COLO829 (cell line): ENCODE measurements around the gene EPDR1.

ENCODE experiments used
- DNase-seq: peaks from one replicate; pipeline ENCODE4 v3.0.0; 2012; ENCODE audit warnings: low spot score

Gene EPDR1

GRCh38 chr7:37920305-37920848 is at the start of gene EPDR1:
TSS of gene EPDR1 (plus strand) at chr7:37920640. CDS start at chr7:37920940, 300 bp downstream.
- no peak for DNase-seq

DNA sequence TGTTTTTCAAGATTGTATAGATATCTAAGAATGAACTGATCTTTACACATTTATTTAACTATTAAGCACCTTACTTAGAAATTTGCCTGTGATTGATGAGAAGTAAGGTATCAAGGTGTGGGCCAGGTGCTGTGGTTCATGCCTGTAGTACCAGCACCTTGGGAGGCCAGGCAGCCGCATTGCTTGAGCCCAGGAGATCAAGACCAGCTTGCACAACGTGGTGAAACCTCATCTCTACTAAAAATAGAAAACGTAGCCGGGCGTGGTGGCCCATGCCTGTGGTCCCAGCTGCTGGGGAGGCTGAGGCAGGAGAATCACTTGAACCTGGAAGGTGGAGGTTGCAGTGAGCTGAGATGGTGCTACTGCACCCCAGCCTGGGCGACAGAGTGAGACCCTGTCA is 38.4 kb upstream of the EPDR1 start:
- no peak for DNase-seq

- no peak for DNase-seq
These were observed 27.1 kb upstream of the EPDR1 start for GRCh38 chr7:37893359-37893758.

GRCh38 chr7:37894671-37895070 is 25.8 kb upstream of the EPDR1 start:
- no peak for DNase-seq

GRCh38 chr7:37899712-37900247 is 20.7 kb upstream of the EPDR1 start:
- DNase-seq: no peak

- peak; percentile 47 for DNase-seq
These were observed 19.1 kb upstream of the EPDR1 start for GRCh38 chr7:37901236-37901827.

DNA sequence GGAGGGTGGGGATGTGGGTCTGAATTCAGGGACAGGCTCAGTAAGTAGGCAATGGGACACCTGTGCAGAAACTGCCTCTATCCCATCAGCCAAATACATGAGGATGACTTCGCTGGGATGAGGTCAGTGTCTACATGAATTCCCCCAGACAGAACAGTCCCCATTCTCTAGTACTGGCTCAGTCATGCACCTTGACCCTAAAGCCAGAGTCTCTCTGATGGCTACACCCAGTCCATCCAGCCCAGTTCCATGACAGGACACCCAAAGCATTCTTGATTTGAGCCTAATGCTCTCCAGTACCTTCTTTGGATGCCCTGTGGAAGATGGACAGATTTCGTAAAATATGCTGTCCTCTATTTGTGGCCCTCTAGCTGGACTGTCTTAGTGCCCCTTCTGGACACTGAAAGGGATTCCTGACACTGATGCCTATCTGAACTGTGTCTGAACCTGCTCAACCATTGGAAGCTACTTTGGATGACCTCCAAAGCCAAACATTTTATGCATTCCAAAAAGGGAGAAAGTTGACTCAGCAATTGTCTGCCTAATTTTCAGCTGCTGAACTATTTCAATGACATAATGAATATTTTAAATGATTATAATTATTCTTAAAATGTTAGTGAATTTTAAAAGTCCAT is 18.4 kb upstream of the EPDR1 start:
- peak; percentile 22 for DNase-seq

DNA sequence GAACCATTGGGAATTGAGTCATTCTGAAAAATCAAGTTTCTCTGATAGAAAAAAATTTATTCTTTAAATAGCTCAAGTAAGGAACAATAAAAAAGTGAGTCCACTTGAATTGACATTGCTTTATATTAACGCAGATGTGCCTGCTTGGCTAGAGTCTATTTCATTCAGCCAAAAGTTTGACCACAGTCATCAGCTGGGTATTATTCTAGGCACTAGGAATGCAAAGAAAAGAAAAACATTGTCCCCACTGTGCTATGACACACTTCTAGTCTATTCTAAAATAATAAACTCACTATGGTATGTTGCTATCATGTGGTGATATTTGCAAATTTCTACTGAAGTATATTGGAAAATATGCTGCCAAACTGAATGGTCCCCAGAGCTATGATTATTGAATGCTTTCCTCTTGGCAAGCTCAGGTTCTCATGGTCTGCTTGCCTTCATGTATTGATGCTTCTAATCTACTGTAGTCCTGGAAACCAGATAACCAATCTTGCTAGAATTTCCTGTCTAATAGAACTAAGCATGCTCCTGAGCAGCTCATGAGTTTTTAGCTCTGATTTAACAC is 12.1 kb upstream of the EPDR1 start:
- DNase-seq: no peak

GRCh38 chr7:37912756-37913155 is 7.7 kb upstream of the EPDR1 start:
- DNase-seq: no peak

- DNase-seq: no peak
These were observed 5.0 kb upstream of the EPDR1 start for GRCh38 chr7:37915438-37915837.

DNA sequence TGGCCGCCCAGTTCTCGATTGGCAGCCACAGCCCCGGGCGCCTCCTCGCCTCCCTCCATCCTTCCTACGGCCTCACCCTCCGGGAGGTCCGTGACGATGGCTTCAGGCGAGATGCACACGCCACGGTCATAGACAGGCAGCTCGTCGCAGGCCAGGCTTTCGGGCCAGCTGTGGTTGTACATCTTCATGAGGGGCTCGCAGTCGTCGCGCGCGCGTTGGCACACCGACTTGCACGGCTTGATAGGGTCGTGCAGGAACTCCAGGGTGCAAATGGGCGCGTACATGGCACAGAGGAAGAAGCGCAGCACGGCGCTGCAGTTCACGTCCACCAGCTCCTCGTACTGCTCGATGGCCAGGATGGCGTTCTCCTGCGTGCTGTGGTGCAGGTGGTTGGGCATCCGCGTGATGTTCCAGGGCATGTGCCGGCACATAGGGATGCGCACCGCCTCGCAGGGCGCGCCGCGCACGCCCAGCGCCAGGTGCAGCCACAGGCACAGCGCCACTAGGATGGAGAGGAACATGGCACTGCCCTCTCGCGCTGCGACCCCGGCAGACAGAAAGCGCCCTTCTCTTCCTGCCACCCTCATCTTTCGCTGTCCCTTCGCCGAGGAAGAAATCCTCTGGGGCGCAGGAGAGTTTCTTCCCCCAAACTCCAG is 4.3 kb upstream of the EPDR1 start:
- DNase-seq: no peak

GRCh38 chr7:37916673-37917660 is 3.5 kb upstream of the EPDR1 start, which contains the start of gene SFRP4:
TSS of gene SFRP4 (minus strand) at chr7:37916817. CDS start at chr7:37916537, 280 bp downstream.
- DNase-seq: peak; percentile 22

DNA sequence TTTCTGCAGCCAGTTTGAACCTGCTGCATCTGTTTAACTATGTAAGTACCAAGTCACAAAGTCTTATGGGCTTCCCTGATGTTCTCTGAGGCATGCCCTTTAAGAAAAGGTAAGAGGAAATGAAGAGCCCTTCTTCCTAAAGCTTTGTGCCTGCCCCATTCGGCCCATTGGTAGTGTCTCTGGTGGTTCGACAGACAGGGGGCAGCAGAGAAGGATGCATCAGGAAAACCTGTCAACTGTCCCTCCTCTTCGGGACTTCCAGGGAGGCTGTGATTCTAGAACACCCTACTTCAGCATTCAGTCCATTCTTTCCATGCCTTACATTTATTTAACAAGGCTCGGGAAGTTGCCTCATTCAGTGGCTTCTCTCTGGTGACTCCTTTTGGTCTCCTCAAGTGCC is 1.9 kb upstream of the EPDR1 start:
- DNase-seq: no peak

DNA sequence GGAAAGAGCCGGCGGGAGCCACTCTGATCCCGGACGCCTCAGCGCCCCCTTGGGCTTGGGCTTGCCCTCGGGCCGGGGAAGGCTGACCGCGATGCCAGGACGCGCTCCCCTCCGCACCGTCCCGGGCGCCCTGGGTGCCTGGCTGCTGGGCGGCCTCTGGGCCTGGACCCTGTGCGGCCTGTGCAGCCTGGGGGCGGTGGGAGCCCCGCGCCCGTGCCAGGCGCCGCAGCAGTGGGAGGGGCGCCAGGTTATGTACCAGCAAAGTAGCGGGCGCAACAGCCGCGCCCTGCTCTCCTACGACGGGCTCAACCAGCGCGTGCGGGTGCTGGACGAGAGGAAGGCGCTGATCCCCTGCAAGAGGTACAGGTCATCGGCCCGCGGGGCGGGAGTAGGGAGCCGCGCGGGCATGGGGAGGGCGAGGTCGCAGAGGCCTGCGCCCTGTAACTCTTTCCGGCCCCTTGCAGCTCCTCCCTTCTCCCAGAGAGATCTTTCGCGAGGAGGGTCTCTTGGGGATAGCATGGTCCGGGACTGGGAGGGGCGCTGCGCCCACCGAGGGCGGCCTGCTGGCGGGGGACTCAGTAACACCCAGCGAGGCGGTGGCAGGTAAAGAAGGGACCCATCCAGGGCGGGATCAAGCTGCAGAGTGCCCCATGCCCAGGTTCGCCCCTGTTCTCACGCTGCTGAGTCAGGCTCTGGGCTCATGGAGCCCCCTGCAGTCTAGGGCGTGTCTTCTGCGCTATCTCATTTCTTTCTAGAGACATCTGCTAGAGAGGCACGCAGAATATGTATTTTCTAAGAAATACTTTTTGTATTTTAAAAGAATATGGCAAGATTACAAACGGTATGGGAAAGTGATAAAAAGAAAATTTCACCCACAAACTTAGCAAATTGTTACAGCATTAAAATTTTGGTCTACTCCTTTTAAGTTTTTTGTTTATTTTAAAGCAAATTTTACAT is 687 bp downstream of the EPDR1 start:
- DNase-seq: no peak

DNA sequence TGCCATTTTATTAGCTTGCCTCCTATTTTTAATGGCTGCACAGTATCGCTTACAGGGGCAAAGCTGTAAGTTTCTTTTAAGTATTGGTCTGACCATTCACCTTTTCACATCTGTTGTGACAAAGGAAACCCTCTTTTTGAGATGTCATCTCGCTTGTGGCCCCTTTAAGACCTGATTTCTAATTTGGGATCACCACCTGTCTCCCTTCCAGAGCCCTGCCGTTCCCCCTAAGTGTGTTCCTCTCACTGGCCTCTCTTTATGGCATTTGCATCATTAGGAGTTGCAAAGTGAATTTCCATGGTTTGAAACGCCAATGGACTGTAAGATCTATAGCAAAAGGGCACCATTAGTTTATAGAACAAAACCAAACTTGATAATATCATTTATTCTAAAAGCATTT is 1.4 kb downstream of the EPDR1 start:
- no peak for DNase-seq

DNA sequence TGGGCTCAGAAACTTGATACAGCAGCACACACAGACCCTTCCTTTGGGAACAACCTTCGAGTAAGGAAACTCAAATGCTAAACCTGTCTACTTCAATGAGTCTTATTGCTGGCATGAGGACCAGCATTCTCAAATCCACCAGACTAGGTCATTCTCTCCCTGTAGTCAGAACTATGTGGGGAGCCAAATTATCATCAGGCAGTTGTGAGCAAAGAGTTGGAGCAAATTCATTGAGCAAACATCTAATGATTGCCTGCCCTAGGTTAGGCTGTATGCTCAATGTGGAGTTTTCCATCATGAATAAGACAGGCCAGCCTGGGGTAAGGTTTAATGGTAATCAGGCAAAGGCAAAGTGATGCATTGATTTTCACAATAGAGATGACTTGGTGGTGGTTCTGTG is 3.6 kb downstream of the EPDR1 start:
- DNase-seq: no peak

- no peak for DNase-seq
These were observed 4.1 kb downstream of the EPDR1 start for GRCh38 chr7:37924491-37925041.

- no peak for DNase-seq
These were observed 5.2 kb downstream of the EPDR1 start for GRCh38 chr7:37925620-37926019.

- no peak for DNase-seq
These were observed 7.5 kb downstream of the EPDR1 start for GRCh38 chr7:37927773-37928444.
